Calu3 (cell line): ENCODE data around the gene SYT12. TPM values are rescaled to one million over a fixed set of nuclear protein-coding genes. Genes with fewer than 3 reads are reported as not detected.
"Not testable (repeated sequence)": the region's sequence is repeated elsewhere in the genome, so short reads cannot be mapped to it uniquely, and the experiment has no call there.

Source experiments
- BruUV-seq: library from RNA; stranded (reverse); fragments of 400-500 nt; replicated peaks from 2 replicates; lab custom pipeline; 2021; lab: Mats Ljungman, UMichigan
- CTCF ChIA-PET: fragments of 300-600 bp; sonication (Branson Sonifier 250); formaldehyde crosslinking; loops from one replicate; lab custom pipeline; 2022; ENCODE audit warnings: antibody characterized with exemption; lab: Charles Lee
- DNase-seq: peaks from one replicate; pipeline ENCODE4 v3.0.0; 2022
- H3K27ac Mint-ChIP-seq: one replicate; pipeline ENCODE4 v1.8.0; 2022; ENCODE audit warnings: mixed read lengths; ENCODE audit not compliant: unreplicated experiment
- H3K27me3 Mint-ChIP-seq: one replicate; pipeline ENCODE4 v1.8.0; 2022; ENCODE audit warnings: mixed read lengths; ENCODE audit not compliant: unreplicated experiment
- H3K36me3 Mint-ChIP-seq: one replicate; pipeline ENCODE4 v1.8.0; 2022; ENCODE audit warnings: mild to moderate bottlenecking, moderate library complexity, mixed read lengths; ENCODE audit not compliant: insufficient read depth, unreplicated experiment
- H3K4me1 Mint-ChIP-seq: one replicate; pipeline ENCODE4 v1.8.0; 2022; ENCODE audit warnings: mild to moderate bottlenecking, low read depth, mixed read lengths; ENCODE audit not compliant: unreplicated experiment
- H3K4me3 Mint-ChIP-seq: one replicate; pipeline ENCODE4 v1.8.0; 2022; ENCODE audit warnings: mild to moderate bottlenecking, low read depth, moderate library complexity, mixed read lengths; ENCODE audit not compliant: unreplicated experiment
- H3K9me3 Mint-ChIP-seq: one replicate; pipeline ENCODE4 v1.8.0; 2022; ENCODE audit warnings: low read depth, mixed read lengths; ENCODE audit not compliant: unreplicated experiment
- CTCF ChIP-seq: fragments of 200-600 bp; IDR thresholded peaks from one replicate; pipeline ENCODE4 v1.8.0; 2022; ENCODE audit warnings: antibody characterized with exemption; ENCODE audit not compliant: unreplicated experiment
- intact Hi-C: fragments of 100-400 bp; cut with micrococcal nuclease; formaldehyde crosslinking; loops from one replicate; pipeline ENCODE4 v1.10.0; 2022; ENCODE audit not compliant: unreplicated experiment
- total RNA-seq: library from RNA; stranded (reverse); gene quantifications from 2 replicates; pipeline ENCODE4 v1.2.3, GENCODE V29; 2022

The SYT12 gene
- total RNA-seq, 1 experiment from 2014 or later, result 6.4 TPM

- intact Hi-C loops, result no loop called here
- no peak for DNase-seq
- Mint-ChIP-seq H3K27me3 (peaks cover 15% of the 10 kb centered on the region), H3K4me3 (no peak overlapping the region), H3K36me3 (peaks cover 5% of the 10 kb centered on the region), H3K4me1 (peaks cover 38% of the 10 kb centered on the region), H3K9me3 (no peaks in the 10 kb centered on the region), H3K27ac (no peak overlapping the region)
- CTCF ChIA-PET, result interaction anchor here (0.5 kb wide), 1 partner anchor 95 kb away, joined by 3 read pairs; no protein-coding TSS in a partner anchor
- BruUV-seq, result no TSS peak
- TF ChIP-seq CTCF, result no peak
Observed at GRCh38 chr11:66985508-66986177, 37.3 kb upstream of the SYT12 start.

- no peak for TF ChIP-seq CTCF
- CTCF ChIA-PET, result no interaction called here
- no peak overlapping the region for H3K27ac Mint-ChIP-seq
Observed at GRCh38 chr11:66986178-66986545, 36.8 kb upstream of the SYT12 start.

GRCh38 chr11:66987158-66987620, 35.7 kb upstream of the SYT12 start:
- Mint-ChIP-seq H3K4me3 (no peak overlapping the region), H3K27me3 (peaks cover 15% of the 10 kb centered on the region), H3K4me1 (peaks cover 34% of the 10 kb centered on the region), H3K36me3 (peaks cover 5% of the 10 kb centered on the region), H3K9me3 (no peaks in the 10 kb centered on the region), H3K27ac (no peak overlapping the region)
- intact Hi-C loops, result no loop called here
- DNase-seq, result no peak
- CTCF ChIA-PET, result interaction anchor here (0.6 to 0.9 kb wide), 2 partner anchors 16 to 243 kb away, joined by 3 read pairs; no protein-coding TSS in a partner anchor
- TF ChIP-seq CTCF, result no peak
- BruUV-seq, result no TSS peak

More at GRCh38 chr11:66986178-66986545, 36.8 kb upstream of the SYT12 start:
- H3K9me3 Mint-ChIP-seq, result no peaks in the 10 kb centered on the region
- intact Hi-C loops, result no loop called here
- H3K36me3 Mint-ChIP-seq, result peaks cover 5% of the 10 kb centered on the region
- DNase-seq, result no peak
- H3K4me3 Mint-ChIP-seq, result no peak overlapping the region
- H3K4me1 Mint-ChIP-seq, result peaks cover 38% of the 10 kb centered on the region
- peaks cover 15% of the 10 kb centered on the region for H3K27me3 Mint-ChIP-seq
- BruUV-seq, result no TSS peak

- peaks cover 5% of the 10 kb centered on the region for H3K36me3 Mint-ChIP-seq
- CTCF ChIA-PET, result interaction anchor here (0.6 kb wide), 2 partner anchors 11 to 242 kb away, joined by 3 read pairs; no protein-coding TSS in a partner anchor
- H3K9me3 Mint-ChIP-seq, result no peaks in the 10 kb centered on the region
- H3K4me1 Mint-ChIP-seq, result peaks cover 25% of the 10 kb centered on the region
- TF ChIP-seq CTCF, result no peak
- H3K4me3 Mint-ChIP-seq, result no peak overlapping the region
- no TSS peak for BruUV-seq
- intact Hi-C loops, result no loop called here
- peaks cover 15% of the 10 kb centered on the region for H3K27me3 Mint-ChIP-seq
- no peak for DNase-seq
- H3K27ac Mint-ChIP-seq, result no peak overlapping the region
Observed at GRCh38 chr11:66987924-66988637, 34.9 kb upstream of the SYT12 start.

GRCh38 chr11:66988741-66989140, 34.2 kb upstream of the SYT12 start:
- H3K27ac Mint-ChIP-seq, BruUV-seq, H3K9me3 Mint-ChIP-seq, DNase-seq, H3K4me3 Mint-ChIP-seq, intact Hi-C loops, H3K36me3 Mint-ChIP-seq: not testable (repeated sequence)
- CTCF ChIA-PET, result interaction anchor here (0.6 kb wide), 1 partner anchor 10 kb away, joined by 3 read pairs; no protein-coding TSS in a partner anchor
- peaks cover 15% of the 10 kb centered on the region for H3K27me3 Mint-ChIP-seq
- peaks cover 19% of the 10 kb centered on the region for H3K4me1 Mint-ChIP-seq

- H3K9me3 Mint-ChIP-seq, H3K36me3 Mint-ChIP-seq, H3K4me3 Mint-ChIP-seq, CTCF ChIA-PET, BruUV-seq, DNase-seq, intact Hi-C loops, H3K27ac Mint-ChIP-seq: not testable (repeated sequence)
- peaks cover 13% of the 10 kb centered on the region for H3K4me1 Mint-ChIP-seq
- H3K27me3 Mint-ChIP-seq, result peaks cover 15% of the 10 kb centered on the region
Observed at GRCh38 chr11:66989360-66989759, 33.6 kb upstream of the SYT12 start.
